Nephron progenitor cell (in vitro differentiated cells): ENCODE data around the gene DNAH2.

ENCODE experiments used
- DNase-seq: peaks from one replicate; pipeline ENCODE4 v3.0.0; 2021
- H3K27ac Mint-ChIP-seq: 2 replicates; pipeline ENCODE4 v1.8.0; 2021; ENCODE audit warnings: mild to moderate bottlenecking, moderate library complexity, mixed read lengths
- H3K27me3 Mint-ChIP-seq: 2 replicates; pipeline ENCODE4 v1.8.0; 2021; ENCODE audit warnings: mild to moderate bottlenecking, low read depth, mixed read lengths; ENCODE audit not compliant: poor library complexity
- H3K36me3 Mint-ChIP-seq: 2 replicates; pipeline ENCODE4 v1.8.0; 2021; ENCODE audit warnings: low read depth, mixed read lengths
- H3K4me1 Mint-ChIP-seq: 2 replicates; pipeline ENCODE4 v1.8.0; 2021; ENCODE audit warnings: mixed read lengths
- H3K4me3 Mint-ChIP-seq: 2 replicates; pipeline ENCODE4 v1.8.0; 2021; ENCODE audit warnings: mild to moderate bottlenecking, moderate library complexity, mixed read lengths
- H3K9me3 Mint-ChIP-seq: 2 replicates; pipeline ENCODE4 v1.8.0; 2021; ENCODE audit warnings: mild to moderate bottlenecking, moderate library complexity, mixed read lengths
- TF ChIP-seq, protein P1 (sequence below): fragments of 200-600 bp; sonication (generic); IDR thresholded peaks from 2 replicates; pipeline ENCODE4 v1.5.0; 2021; ENCODE audit warnings: antibody characterized with exemption

The DNAH2 gene

GRCh38 chr17:7881276-7882054 is 163.9 kb downstream of the DNAH2 start:
- no peak for DNase-seq
- Mint-ChIP-seq H3K27me3 (no peaks in the 10 kb centered on the region), H3K27ac (no peak overlapping the region), H3K4me1 (peaks cover 5% of the 10 kb centered on the region), H3K4me3 (no peak overlapping the region), H3K9me3 (no peaks in the 10 kb centered on the region), H3K36me3 (peaks cover 8% of the 10 kb centered on the region)
- TF ChIP-seq, protein P1, sequence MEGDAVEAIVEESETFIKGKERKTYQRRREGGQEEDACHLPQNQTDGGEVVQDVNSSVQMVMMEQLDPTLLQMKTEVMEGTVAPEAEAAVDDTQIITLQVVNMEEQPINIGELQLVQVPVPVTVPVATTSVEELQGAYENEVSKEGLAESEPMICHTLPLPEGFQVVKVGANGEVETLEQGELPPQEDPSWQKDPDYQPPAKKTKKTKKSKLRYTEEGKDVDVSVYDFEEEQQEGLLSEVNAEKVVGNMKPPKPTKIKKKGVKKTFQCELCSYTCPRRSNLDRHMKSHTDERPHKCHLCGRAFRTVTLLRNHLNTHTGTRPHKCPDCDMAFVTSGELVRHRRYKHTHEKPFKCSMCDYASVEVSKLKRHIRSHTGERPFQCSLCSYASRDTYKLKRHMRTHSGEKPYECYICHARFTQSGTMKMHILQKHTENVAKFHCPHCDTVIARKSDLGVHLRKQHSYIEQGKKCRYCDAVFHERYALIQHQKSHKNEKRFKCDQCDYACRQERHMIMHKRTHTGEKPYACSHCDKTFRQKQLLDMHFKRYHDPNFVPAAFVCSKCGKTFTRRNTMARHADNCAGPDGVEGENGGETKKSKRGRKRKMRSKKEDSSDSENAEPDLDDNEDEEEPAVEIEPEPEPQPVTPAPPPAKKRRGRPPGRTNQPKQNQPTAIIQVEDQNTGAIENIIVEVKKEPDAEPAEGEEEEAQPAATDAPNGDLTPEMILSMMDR = no peak

DNA sequence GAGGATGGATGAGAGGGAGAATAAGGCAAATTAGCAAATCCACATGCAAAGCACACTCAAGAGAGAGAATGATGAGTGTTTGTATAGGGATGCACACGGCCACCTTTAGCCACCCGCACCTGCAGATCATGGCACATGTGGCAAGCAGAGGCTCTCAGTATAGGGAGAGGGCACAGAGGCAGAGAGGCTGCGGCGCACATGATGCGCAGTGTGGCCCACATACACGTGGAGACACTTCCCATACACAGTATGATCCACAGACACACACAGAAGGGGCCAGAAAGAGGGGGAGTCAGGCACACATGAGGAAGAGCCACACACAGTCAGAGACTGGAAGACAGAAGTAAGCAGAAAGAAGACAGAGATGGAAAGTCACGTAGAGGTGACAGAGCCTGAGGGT is 164.5 kb downstream of the DNAH2 start:
- Mint-ChIP-seq H3K9me3 (no peaks in the 10 kb centered on the region), H3K4me1 (peaks cover 5% of the 10 kb centered on the region), H3K4me3 (no peak overlapping the region)

GRCh38 chr17:7882629-7883028 is 165.1 kb downstream of the DNAH2 start:
- H3K4me3 Mint-ChIP-seq = no peak overlapping the region
- no peaks in the 10 kb centered on the region for H3K9me3 Mint-ChIP-seq
- H3K27ac Mint-ChIP-seq = no peak overlapping the region
- TF ChIP-seq, protein P1 = no peak
- DNase-seq = no peak
- H3K36me3 Mint-ChIP-seq = peaks cover under 1% of the 10 kb centered on the region
- peaks cover 5% of the 10 kb centered on the region for H3K4me1 Mint-ChIP-seq
- no peaks in the 10 kb centered on the region for H3K27me3 Mint-ChIP-seq

More for the DNA sequence above, 164.5 kb downstream of the DNAH2 start:
- H3K36me3 Mint-ChIP-seq = peaks cover 4% of the 10 kb centered on the region
- DNase-seq = no peak
- H3K27ac Mint-ChIP-seq = no peak overlapping the region
- TF ChIP-seq, protein P1 = no peak
- no peaks in the 10 kb centered on the region for H3K27me3 Mint-ChIP-seq
